Measurements from ENCODE around the gene LRP4.

LRP4 gene

GRCh38 chr11:46918788-46919513 is 601 bp upstream of the LRP4 start:
- peak overlapping the region; percentile 53 for H3K4me2 ChIP-seq (ENCODE audit: low read length)
- peak overlapping the region; percentile 68 for H3K4me3 ChIP-seq (ENCODE audit: low read length)
- H3K9ac ChIP-seq (ENCODE audit: low read depth, low read length): no peak overlapping the region
- H3K9me3 ChIP-seq (replicated peaks; ENCODE audit: low read length): no peaks in the 10 kb centered on the region
- H3K36me3 ChIP-seq (ENCODE audit: insufficient read depth, low read length): no peaks in the 10 kb centered on the region
- no peaks in the 10 kb centered on the region for H3K27me3 ChIP-seq (ENCODE audit: control insufficient read depth, insufficient read depth, low read length)
- H3K4me1 ChIP-seq (ENCODE audit: control insufficient read depth, insufficient read depth, low read length): peaks cover 42% of the 10 kb centered on the region

GRCh38 chr11:46917762-46918082 is 628 bp downstream of the LRP4 start:
- Histone ChIP-seq H3K9ac (ENCODE audit: low read depth, low read length) (peak overlapping the region; percentile 28), H3K4me3 (ENCODE audit: low read length) (peak overlapping the region; percentile 68), H3K27me3 (ENCODE audit: control insufficient read depth, insufficient read depth, low read length) (no peaks in the 10 kb centered on the region), H3K4me1 (ENCODE audit: control insufficient read depth, insufficient read depth, low read length) (peaks cover 52% of the 10 kb centered on the region), H3K4me2 (ENCODE audit: low read length) (peak overlapping the region; percentile 97), H3K9me3 (replicated peaks; ENCODE audit: low read length) (no peaks in the 10 kb centered on the region), H3K36me3 (ENCODE audit: insufficient read depth, low read length) (no peaks in the 10 kb centered on the region)

GRCh38 chr11:46917109-46917761 is 1.1 kb downstream of the LRP4 start:
- no peaks in the 10 kb centered on the region for H3K27me3 ChIP-seq (ENCODE audit: control insufficient read depth, insufficient read depth, low read length)
- H3K4me1 ChIP-seq (ENCODE audit: control insufficient read depth, insufficient read depth, low read length): peaks cover 56% of the 10 kb centered on the region
- H3K4me2 ChIP-seq (ENCODE audit: low read length): peak overlapping the region; percentile 97
- H3K4me3 ChIP-seq (ENCODE audit: low read length): peak overlapping the region; percentile 68
- no peaks in the 10 kb centered on the region for H3K36me3 ChIP-seq (ENCODE audit: insufficient read depth, low read length)
- H3K9ac ChIP-seq (ENCODE audit: low read depth, low read length): peak overlapping the region; percentile 28
- H3K9me3 ChIP-seq (replicated peaks; ENCODE audit: low read length): no peaks in the 10 kb centered on the region

GRCh38 chr11:46916286-46917108 is 1.9 kb downstream of the LRP4 start:
- Histone ChIP-seq H3K4me3 (ENCODE audit: low read length) (peak overlapping the region; percentile 68), H3K36me3 (ENCODE audit: insufficient read depth, low read length) (no peaks in the 10 kb centered on the region), H3K4me2 (ENCODE audit: low read length) (peak overlapping the region; percentile 97), H3K4me1 (ENCODE audit: control insufficient read depth, insufficient read depth, low read length) (peaks cover 56% of the 10 kb centered on the region), H3K9ac (ENCODE audit: low read depth, low read length) (peak overlapping the region; percentile 28), H3K27me3 (ENCODE audit: control insufficient read depth, insufficient read depth, low read length) (no peaks in the 10 kb centered on the region), H3K9me3 (replicated peaks; ENCODE audit: low read length) (no peaks in the 10 kb centered on the region)

GRCh38 chr11:46914910-46915309 is 3.4 kb downstream of the LRP4 start:
- Histone ChIP-seq H3K36me3 (ENCODE audit: insufficient read depth, low read length) (no peaks in the 10 kb centered on the region), H3K4me2 (ENCODE audit: low read length) (peak overlapping the region; percentile 53), H3K9me3 (replicated peaks; ENCODE audit: low read length) (no peaks in the 10 kb centered on the region), H3K4me3 (ENCODE audit: low read length) (no peak overlapping the region), H3K4me1 (ENCODE audit: control insufficient read depth, insufficient read depth, low read length) (peaks cover 42% of the 10 kb centered on the region), H3K27me3 (ENCODE audit: control insufficient read depth, insufficient read depth, low read length) (no peaks in the 10 kb centered on the region), H3K9ac (ENCODE audit: low read depth, low read length) (no peak overlapping the region)

GRCh38 chr11:46914363-46914762 is 4.0 kb downstream of the LRP4 start:
- Histone ChIP-seq H3K27me3 (ENCODE audit: control insufficient read depth, insufficient read depth, low read length) (no peaks in the 10 kb centered on the region), H3K4me1 (ENCODE audit: control insufficient read depth, insufficient read depth, low read length) (peaks cover 39% of the 10 kb centered on the region), H3K9ac (ENCODE audit: low read depth, low read length) (no peak overlapping the region), H3K4me3 (ENCODE audit: low read length) (no peak overlapping the region), H3K36me3 (ENCODE audit: insufficient read depth, low read length) (no peaks in the 10 kb centered on the region), H3K4me2 (ENCODE audit: low read length) (peak overlapping the region; percentile 53), H3K9me3 (replicated peaks; ENCODE audit: low read length) (no peaks in the 10 kb centered on the region)

- Histone ChIP-seq H3K4me1 (ENCODE audit: control insufficient read depth, insufficient read depth, low read length) (peaks cover 39% of the 10 kb centered on the region), H3K9ac (ENCODE audit: low read depth, low read length) (no peak overlapping the region), H3K4me3 (ENCODE audit: low read length) (no peak overlapping the region), H3K36me3 (ENCODE audit: insufficient read depth, low read length) (no peaks in the 10 kb centered on the region), H3K27me3 (ENCODE audit: control insufficient read depth, insufficient read depth, low read length) (no peaks in the 10 kb centered on the region), H3K9me3 (replicated peaks; ENCODE audit: low read length) (no peaks in the 10 kb centered on the region), H3K4me2 (ENCODE audit: low read length) (no peak overlapping the region)
These were observed 4.9 kb downstream of the LRP4 start for GRCh38 chr11:46913484-46913883.

GRCh38 chr11:46912526-46913150 is 5.7 kb downstream of the LRP4 start:
- no peak overlapping the region for H3K9ac ChIP-seq (ENCODE audit: low read depth, low read length)

GRCh38 chr11:46907606-46908005 is 10.7 kb downstream of the LRP4 start:
- no peak overlapping the region for H3K9ac ChIP-seq (ENCODE audit: low read depth, low read length)
- H3K36me3 ChIP-seq (ENCODE audit: insufficient read depth, low read length): no peaks in the 10 kb centered on the region
- H3K4me2 ChIP-seq (ENCODE audit: low read length): no peak overlapping the region
- H3K4me1 ChIP-seq (ENCODE audit: control insufficient read depth, insufficient read depth, low read length): peaks cover 11% of the 10 kb centered on the region
- no peak overlapping the region for H3K4me3 ChIP-seq (ENCODE audit: low read length)
- no peaks in the 10 kb centered on the region for H3K27me3 ChIP-seq (ENCODE audit: control insufficient read depth, insufficient read depth, low read length)
- no peaks in the 10 kb centered on the region for H3K9me3 ChIP-seq (replicated peaks; ENCODE audit: low read length)

More at GRCh38 chr11:46912526-46913150, 5.7 kb downstream of the LRP4 start:
- Histone ChIP-seq H3K4me2 (ENCODE audit: low read length) (peak overlapping the region; percentile 57), H3K9me3 (replicated peaks; ENCODE audit: low read length) (no peaks in the 10 kb centered on the region), H3K36me3 (ENCODE audit: insufficient read depth, low read length) (no peaks in the 10 kb centered on the region), H3K27me3 (ENCODE audit: control insufficient read depth, insufficient read depth, low read length) (no peaks in the 10 kb centered on the region), H3K4me3 (ENCODE audit: low read length) (peak overlapping the region; percentile 28), H3K4me1 (ENCODE audit: control insufficient read depth, insufficient read depth, low read length) (peaks cover 37% of the 10 kb centered on the region)

GRCh38 chr11:46906609-46907041 is 11.7 kb downstream of the LRP4 start:
- Histone ChIP-seq H3K4me3 (ENCODE audit: low read length) (no peak overlapping the region), H3K4me2 (ENCODE audit: low read length) (peak overlapping the region; percentile 62), H3K27me3 (ENCODE audit: control insufficient read depth, insufficient read depth, low read length) (no peaks in the 10 kb centered on the region), H3K36me3 (ENCODE audit: insufficient read depth, low read length) (no peaks in the 10 kb centered on the region), H3K4me1 (ENCODE audit: control insufficient read depth, insufficient read depth, low read length) (peaks cover 8% of the 10 kb centered on the region), H3K9ac (ENCODE audit: low read depth, low read length) (no peak overlapping the region), H3K9me3 (replicated peaks; ENCODE audit: low read length) (no peaks in the 10 kb centered on the region)

GRCh38 chr11:46905806-46906205 is 12.5 kb downstream of the LRP4 start:
- no peaks in the 10 kb centered on the region for H3K27me3 ChIP-seq (ENCODE audit: control insufficient read depth, insufficient read depth, low read length)
- H3K9ac ChIP-seq (ENCODE audit: low read depth, low read length): no peak overlapping the region
- no peak overlapping the region for H3K4me2 ChIP-seq (ENCODE audit: low read length)
- H3K4me1 ChIP-seq (ENCODE audit: control insufficient read depth, insufficient read depth, low read length): peaks cover 8% of the 10 kb centered on the region
- H3K4me3 ChIP-seq (ENCODE audit: low read length): no peak overlapping the region
- H3K36me3 ChIP-seq (ENCODE audit: insufficient read depth, low read length): no peaks in the 10 kb centered on the region
- no peaks in the 10 kb centered on the region for H3K9me3 ChIP-seq (replicated peaks; ENCODE audit: low read length)
